Activated B cell treated with CpG ODN at 0.5 μM for 24 hours (primary cell): ENCODE measurements around the gene SAMD1. TPM values are rescaled to one million over a fixed set of nuclear protein-coding genes. Genes with fewer than 3 reads are reported as not detected.
"Not testable (repeated sequence)": the region's sequence is repeated elsewhere in the genome, so short reads cannot be mapped to it uniquely, and the experiment has no call there.

Experiments used
- ATAC-seq: fragments of 200-7000 bp; cut with Tn5 transposase; one replicate; pipeline ENCODE4 v1.10.0; 2021; ENCODE audit warnings: low read depth, mild to moderate bottlenecking, moderate library complexity
- CTCF ChIA-PET: fragments of 350-600 bp; sonication (Branson Sonifier 250); formaldehyde crosslinking; loops from one replicate; lab custom pipeline; 2021; ENCODE audit warnings: antibody characterized with exemption; lab: Charles Lee
- POLR2A ChIA-PET: fragments of 350-600 bp; sonication (Branson Sonifier 250); formaldehyde crosslinking; loops from one replicate; lab custom pipeline; 2021; ENCODE audit warnings: antibody characterized with exemption; lab: Charles Lee
- DNase-seq: peaks from one replicate; pipeline ENCODE4 v3.0.0; 2022
- H3K27ac Mint-ChIP-seq: one replicate; pipeline ENCODE4 v1.8.0; 2020; ENCODE audit warnings: mixed read lengths
- H3K27me3 Mint-ChIP-seq: one replicate; pipeline ENCODE4 v1.8.0; 2021; ENCODE audit warnings: mixed read lengths
- H3K36me3 Mint-ChIP-seq: one replicate; pipeline ENCODE4 v1.8.0; 2021; ENCODE audit warnings: low read depth, mixed read lengths
- H3K4me1 Mint-ChIP-seq: one replicate; pipeline ENCODE4 v1.8.0; 2021; ENCODE audit warnings: mixed read lengths
- H3K4me3 Mint-ChIP-seq: one replicate; pipeline ENCODE4 v1.8.0; 2020; ENCODE audit warnings: mild to moderate bottlenecking, mixed read lengths
- H3K9me3 Mint-ChIP-seq: one replicate; pipeline ENCODE4 v1.8.0; 2020; ENCODE audit warnings: mixed read lengths
- intact Hi-C: fragments of 100-400 bp; cut with micrococcal nuclease; formaldehyde crosslinking; loops from one replicate; pipeline ENCODE4 v1.15.1; 2024
- total RNA-seq: library from RNA; stranded (reverse); gene quantifications from 2 replicates; pipeline ENCODE4 v1.2.3, GENCODE V29; 2022
- TF ChIP-seq, protein P1 (sequence below): fragments of 200-600 bp; IDR thresholded peaks from one replicate; pipeline ENCODE4 v1.8.0; 2022; ENCODE audit warnings: antibody characterized with exemption, mild to moderate bottlenecking

The SAMD1 gene
- total RNA-seq, 1 donor from 2014 or later, result 32.7 TPM

DNA sequence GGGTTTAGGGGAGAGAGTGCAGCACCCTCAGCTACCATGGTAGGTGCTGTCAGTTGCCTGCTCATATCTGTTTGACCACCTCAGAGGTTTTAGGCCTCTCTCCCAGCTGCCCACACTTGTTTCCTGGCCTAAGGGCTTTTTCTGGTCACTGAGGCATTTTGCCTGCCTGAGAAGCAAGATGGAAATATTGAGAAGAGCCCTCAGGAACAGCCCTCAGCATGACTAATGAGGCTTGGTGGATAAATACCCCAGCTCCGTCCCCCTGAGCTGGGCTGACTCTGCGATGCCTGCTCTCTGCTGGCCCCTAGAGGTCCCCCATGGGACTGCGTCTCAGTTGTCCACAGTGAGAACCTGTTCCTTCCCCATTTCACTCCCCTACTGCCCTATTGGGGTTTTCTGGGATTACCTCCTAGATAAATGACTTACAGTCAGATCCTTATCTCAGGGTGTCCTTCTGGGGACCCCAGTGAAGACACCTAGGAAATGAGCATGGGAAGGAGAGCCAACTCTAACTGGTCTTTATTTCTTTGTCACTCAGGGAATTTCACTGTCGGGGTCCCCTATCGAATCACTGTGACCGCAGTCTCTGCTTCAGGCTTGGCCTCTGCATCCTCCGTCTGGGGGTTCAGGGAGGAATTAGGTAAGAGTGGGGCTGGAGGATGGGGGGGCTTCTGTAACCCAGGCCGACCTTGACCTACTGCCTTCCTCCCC, 42.0 kb downstream of the SAMD1 start:
- Mint-ChIP-seq H3K27ac (no peak overlapping the region), H3K9me3 (no peaks in the 10 kb centered on the region), H3K4me3 (no peak overlapping the region), H3K36me3 (peaks cover 62% of the 10 kb centered on the region), H3K4me1 (no peaks in the 10 kb centered on the region), H3K27me3 (no peaks in the 10 kb centered on the region)
- ChIA-PET CTCF (interaction anchor here (0.7 to 3.5 kb wide), 13 partner anchors 10 to 173 kb away, joined by 3 to 33 read pairs (median 4); partner anchors contain the start of genes BRME1, CC2D1A, IL27RA and MISP3), POLR2A (interaction anchor here (0.7 to 1.7 kb wide), 4 partner anchors 10 to 201 kb away, joined by 3 to 9 read pairs (median 4); no protein-coding TSS in a partner anchor)
- DNase-seq (peak; percentile 71), ATAC-seq (peak; percentile 99)
- intact Hi-C loops, result loop anchor here (1.0 kb wide), 3 partner anchors 96 to 168 kb away; partner anchors contain the start of gene DCAF15
- TF ChIP-seq, protein P1, sequence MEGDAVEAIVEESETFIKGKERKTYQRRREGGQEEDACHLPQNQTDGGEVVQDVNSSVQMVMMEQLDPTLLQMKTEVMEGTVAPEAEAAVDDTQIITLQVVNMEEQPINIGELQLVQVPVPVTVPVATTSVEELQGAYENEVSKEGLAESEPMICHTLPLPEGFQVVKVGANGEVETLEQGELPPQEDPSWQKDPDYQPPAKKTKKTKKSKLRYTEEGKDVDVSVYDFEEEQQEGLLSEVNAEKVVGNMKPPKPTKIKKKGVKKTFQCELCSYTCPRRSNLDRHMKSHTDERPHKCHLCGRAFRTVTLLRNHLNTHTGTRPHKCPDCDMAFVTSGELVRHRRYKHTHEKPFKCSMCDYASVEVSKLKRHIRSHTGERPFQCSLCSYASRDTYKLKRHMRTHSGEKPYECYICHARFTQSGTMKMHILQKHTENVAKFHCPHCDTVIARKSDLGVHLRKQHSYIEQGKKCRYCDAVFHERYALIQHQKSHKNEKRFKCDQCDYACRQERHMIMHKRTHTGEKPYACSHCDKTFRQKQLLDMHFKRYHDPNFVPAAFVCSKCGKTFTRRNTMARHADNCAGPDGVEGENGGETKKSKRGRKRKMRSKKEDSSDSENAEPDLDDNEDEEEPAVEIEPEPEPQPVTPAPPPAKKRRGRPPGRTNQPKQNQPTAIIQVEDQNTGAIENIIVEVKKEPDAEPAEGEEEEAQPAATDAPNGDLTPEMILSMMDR, result no peak

DNA sequence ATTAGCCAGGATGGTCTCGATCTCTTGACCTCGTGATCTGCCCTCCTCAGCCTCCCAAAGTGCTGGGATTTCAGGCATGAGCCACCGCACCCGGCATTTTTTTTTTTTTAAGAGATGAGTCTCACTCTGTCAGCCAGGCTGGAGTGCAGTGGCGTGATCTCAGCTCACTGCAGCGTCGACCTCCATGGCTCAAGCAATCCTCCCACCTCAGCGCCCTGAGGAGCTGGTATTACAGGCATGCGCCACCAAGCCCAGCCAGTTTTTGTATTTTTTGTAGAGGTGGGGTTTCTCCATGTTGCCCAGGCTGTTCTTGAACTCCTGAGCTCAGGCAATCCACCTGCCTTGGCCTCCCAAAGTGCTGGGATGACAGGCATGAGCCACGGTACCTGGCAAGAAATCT, 42.7 kb downstream of the SAMD1 start:
- peaks cover 63% of the 10 kb centered on the region for H3K36me3 Mint-ChIP-seq
- not testable (repeated sequence) for H3K4me3 Mint-ChIP-seq, ATAC-seq, H3K4me1 Mint-ChIP-seq, H3K27ac Mint-ChIP-seq, H3K9me3 Mint-ChIP-seq, DNase-seq, H3K27me3 Mint-ChIP-seq
- CTCF ChIA-PET, result interaction anchor here (0.7 to 3.5 kb wide), 13 partner anchors 10 to 172 kb away, joined by 3 to 33 read pairs (median 4); partner anchors contain the start of genes BRME1, CC2D1A, IL27RA and MISP3
- POLR2A ChIA-PET, result interaction anchor here (0.7 to 1.7 kb wide), 4 partner anchors 41 to 200 kb away, joined by 3 to 5 read pairs (median 3); no protein-coding TSS in a partner anchor
- intact Hi-C loops, result loop anchor here (1.0 kb wide), 3 partner anchors 96 to 168 kb away; partner anchors contain the start of gene DCAF15

DNA sequence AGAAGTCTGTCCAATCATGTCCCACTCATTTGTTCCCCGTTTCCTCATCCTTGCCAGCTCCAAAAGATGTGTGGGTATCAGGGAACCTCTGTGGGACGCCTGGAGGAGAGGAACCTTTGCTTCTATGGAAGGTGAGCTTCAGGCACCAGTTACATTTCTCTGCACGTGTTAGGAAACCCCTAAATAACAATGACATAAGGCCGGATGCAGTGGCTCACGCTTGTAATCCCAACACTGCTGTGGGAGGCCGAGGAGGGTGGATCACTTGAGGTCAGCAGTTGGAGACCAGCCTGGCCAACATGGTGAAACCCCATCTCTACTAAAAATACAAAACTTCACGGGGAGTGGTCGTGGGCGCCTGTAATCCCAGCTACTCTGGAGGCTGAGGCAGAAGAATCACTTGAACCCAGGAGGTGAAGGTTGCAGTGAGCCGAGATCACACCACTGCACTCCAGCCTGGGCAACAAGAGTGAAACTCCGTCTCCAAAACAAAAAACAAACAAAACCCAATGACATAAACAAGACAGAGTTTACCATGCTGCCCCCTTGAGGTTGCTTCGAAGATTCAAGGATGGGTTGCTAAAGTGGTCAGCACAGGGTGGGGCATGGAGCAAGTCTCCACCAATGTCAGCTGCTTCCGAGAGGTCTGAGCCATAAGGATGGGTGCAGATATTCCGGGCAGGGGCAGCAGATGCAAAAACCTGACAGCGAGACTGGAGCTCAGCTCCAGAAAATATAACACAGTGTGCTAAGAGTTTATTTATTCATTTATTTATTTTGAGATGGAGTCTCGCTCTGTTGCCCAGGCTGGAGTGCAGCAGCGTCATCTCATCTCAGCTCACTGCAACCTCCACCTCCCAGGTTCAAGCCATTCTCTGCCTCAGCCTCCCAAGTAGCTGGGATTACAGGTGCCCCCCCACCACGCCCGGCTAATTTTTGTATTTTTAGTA, 47.6 kb downstream of the SAMD1 start:
- DNase-seq, H3K9me3 Mint-ChIP-seq, H3K27me3 Mint-ChIP-seq, H3K4me3 Mint-ChIP-seq: not testable (repeated sequence)
- ATAC-seq, result peak; percentile 80
- intact Hi-C loops, result loop anchor here (1.0 kb wide), 1 partner anchor 163 kb away; no protein-coding TSS in a partner anchor
- CTCF ChIA-PET, result interaction anchor here (0.7 to 1.9 kb wide), 8 partner anchors 10 to 206 kb away, joined by 3 to 10 read pairs (median 3); partner anchors contain the start of gene DCAF15
- Mint-ChIP-seq H3K36me3 (peaks cover 67% of the 10 kb centered on the region), H3K27ac (peak overlapping the region; percentile 63), H3K4me1 (peaks cover 13% of the 10 kb centered on the region)
- POLR2A ChIA-PET, result interaction anchor here (0.6 to 2.0 kb wide), 5 partner anchors 11 to 137 kb away, joined by 3 to 9 read pairs (median 5); partner anchors contain the start of genes BRME1, CC2D1A, DCAF15 and IL27RA

DNA sequence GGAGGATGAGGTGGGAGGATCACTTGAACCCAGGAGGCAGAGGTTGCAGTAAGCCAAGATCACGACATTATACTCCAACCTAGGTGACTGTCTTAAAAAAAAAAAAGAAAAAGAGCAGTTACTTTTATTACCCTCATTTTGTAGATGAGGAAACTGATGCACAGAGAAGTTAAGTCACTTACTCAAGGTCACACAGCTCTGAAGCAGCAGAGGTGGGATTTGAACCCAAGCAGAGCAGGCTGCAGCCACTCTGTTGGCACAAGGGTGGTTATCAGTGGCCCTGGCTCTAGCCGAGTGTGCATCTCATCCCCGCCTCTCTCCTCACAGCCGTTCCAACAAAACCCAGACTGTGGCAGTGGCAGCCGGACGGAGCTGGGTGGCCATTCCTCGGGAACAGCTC, 51.4 kb downstream of the SAMD1 start:
- no peak for ATAC-seq
- TF ChIP-seq, protein P1, result no peak
- peaks cover 14% of the 10 kb centered on the region for H3K4me1 Mint-ChIP-seq
- H3K9me3 Mint-ChIP-seq, result no peaks in the 10 kb centered on the region
- H3K36me3 Mint-ChIP-seq, result peaks cover 61% of the 10 kb centered on the region
- no peak overlapping the region for H3K27ac Mint-ChIP-seq
- CTCF ChIA-PET, result no interaction called here
- POLR2A ChIA-PET, result interaction anchor here (0.5 kb wide), 1 partner anchor 183 kb away, joined by 11 read pairs; no protein-coding TSS in a partner anchor
- intact Hi-C loops, result no loop called here
- no peak for DNase-seq
- no peaks in the 10 kb centered on the region for H3K27me3 Mint-ChIP-seq
- H3K4me3 Mint-ChIP-seq, result no peak overlapping the region

Other genes with a start within 250 kb of the SAMD1 start
- gene NANOS3, start 213.6 kb downstream of the SAMD1 start, total RNA-seq, result not detected in 2 replicates
- 1.2 and 2.0 TPM in 2 replicates for gene BRME1, start 184.6 kb downstream of the SAMD1 start, total RNA-seq
- gene CC2D1A, start 184.6 kb downstream of the SAMD1 start, total RNA-seq, result 32.4 and 35.6 TPM in 2 replicates
- 0.44 TPM in 1 of 2 replicates, not detected in the other for gene PODNL1, start 152.3 kb downstream of the SAMD1 start, total RNA-seq
- 71.4 and 83.4 TPM in 2 replicates for gene DCAF15, start 138.2 kb downstream of the SAMD1 start, total RNA-seq
- gene RFX1, start 84.4 kb downstream of the SAMD1 start, total RNA-seq, result 19.0 and 19.9 TPM in 2 replicates
- not detected in 2 replicates for gene RLN3, start 62.6 kb downstream of the SAMD1 start, total RNA-seq
- gene IL27RA, start 59.0 kb downstream of the SAMD1 start, total RNA-seq, result 34.5 and 34.6 TPM in 2 replicates
- gene PALM3, start 28.7 kb downstream of the SAMD1 start, total RNA-seq, result not detected in 2 replicates
- 0.15 and 0.18 TPM in 2 replicates for gene MISP3, start 18.0 kb downstream of the SAMD1 start, total RNA-seq
- gene C19orf67, start 5.0 kb downstream of the SAMD1 start, total RNA-seq, result not detected in 2 replicates
- 41.6 and 43.7 TPM in 2 replicates for gene PRKACA, start 27.0 kb upstream of the SAMD1 start, total RNA-seq
- gene ASF1B, start 45.8 kb upstream of the SAMD1 start, total RNA-seq, result 3.4 and 3.7 TPM in 2 replicates
- gene ADGRL1, start 115.4 kb upstream of the SAMD1 start, total RNA-seq, result 1.4 and 2.7 TPM in 2 replicates